GM12864 (cell line): ENCODE data around the gene MAEA.

ENCODE experiments used
- DNase-seq: peaks from one replicate; pipeline ENCODE4 v3.0.0-alpha.2; 2011; ENCODE audit warnings: low read depth
- H3K4me3 ChIP-seq: 2 replicates; pipeline ENCODE4 v1.5.1; 2011; ENCODE audit warnings: mild to moderate bottlenecking, low read depth, low read length, control low read depth
- TF ChIP-seq, protein P1 (sequence below): IDR thresholded peaks from 2 replicates; pipeline ENCODE4 v1.5.1; 2011; ENCODE audit warnings: low read depth, mild to moderate bottlenecking, moderate library complexity, low read length, control low read depth, inconsistent platforms; ENCODE audit errors: missing control alignments

The MAEA gene

DNA sequence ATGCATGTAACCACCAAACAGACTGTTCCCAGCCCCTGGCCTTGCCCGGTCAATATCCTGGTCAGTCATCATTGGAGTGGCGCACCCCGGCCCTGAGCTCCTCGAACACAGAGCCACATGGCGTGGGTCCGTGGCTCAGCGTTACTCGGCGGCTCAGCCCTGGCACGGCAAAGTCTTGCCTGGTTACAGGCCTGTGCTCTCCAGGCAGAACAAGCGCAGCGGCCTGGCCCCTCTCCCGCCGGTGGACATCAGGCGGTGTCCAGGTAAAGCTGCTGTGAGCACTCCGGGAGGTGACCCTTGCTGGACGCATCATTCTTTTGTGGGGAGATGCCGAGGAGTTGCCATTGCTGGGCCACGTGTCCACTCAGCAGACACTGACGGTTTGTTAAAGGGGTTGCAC is 51.2 kb downstream of the MAEA start:
- H3K4me3 ChIP-seq: no peak overlapping the region
- DNase-seq: no peak
- TF ChIP-seq, protein P1, sequence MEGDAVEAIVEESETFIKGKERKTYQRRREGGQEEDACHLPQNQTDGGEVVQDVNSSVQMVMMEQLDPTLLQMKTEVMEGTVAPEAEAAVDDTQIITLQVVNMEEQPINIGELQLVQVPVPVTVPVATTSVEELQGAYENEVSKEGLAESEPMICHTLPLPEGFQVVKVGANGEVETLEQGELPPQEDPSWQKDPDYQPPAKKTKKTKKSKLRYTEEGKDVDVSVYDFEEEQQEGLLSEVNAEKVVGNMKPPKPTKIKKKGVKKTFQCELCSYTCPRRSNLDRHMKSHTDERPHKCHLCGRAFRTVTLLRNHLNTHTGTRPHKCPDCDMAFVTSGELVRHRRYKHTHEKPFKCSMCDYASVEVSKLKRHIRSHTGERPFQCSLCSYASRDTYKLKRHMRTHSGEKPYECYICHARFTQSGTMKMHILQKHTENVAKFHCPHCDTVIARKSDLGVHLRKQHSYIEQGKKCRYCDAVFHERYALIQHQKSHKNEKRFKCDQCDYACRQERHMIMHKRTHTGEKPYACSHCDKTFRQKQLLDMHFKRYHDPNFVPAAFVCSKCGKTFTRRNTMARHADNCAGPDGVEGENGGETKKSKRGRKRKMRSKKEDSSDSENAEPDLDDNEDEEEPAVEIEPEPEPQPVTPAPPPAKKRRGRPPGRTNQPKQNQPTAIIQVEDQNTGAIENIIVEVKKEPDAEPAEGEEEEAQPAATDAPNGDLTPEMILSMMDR: no peak

DNA sequence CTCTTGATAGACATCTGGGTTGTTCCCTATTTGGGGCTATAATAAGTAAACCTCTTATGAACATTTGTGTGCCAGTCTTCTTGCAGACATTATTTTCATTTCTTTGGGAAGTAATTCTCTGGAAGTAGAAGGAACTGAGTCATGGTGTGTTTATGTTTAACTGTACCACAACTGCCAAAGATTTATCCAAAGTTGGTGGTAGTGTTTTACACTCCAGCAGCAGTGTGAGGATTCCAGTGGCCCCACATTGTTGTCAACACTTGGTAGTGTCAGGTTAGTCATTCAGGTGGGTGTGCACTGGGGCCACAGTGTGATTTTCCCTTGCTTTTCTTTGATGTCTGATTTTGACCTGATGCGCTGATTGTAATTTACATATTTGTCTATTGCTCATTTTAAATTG is 52.3 kb downstream of the MAEA start:
- no peak for DNase-seq
- H3K4me3 ChIP-seq: no peak overlapping the region
- TF ChIP-seq, protein P1: no peak

DNA sequence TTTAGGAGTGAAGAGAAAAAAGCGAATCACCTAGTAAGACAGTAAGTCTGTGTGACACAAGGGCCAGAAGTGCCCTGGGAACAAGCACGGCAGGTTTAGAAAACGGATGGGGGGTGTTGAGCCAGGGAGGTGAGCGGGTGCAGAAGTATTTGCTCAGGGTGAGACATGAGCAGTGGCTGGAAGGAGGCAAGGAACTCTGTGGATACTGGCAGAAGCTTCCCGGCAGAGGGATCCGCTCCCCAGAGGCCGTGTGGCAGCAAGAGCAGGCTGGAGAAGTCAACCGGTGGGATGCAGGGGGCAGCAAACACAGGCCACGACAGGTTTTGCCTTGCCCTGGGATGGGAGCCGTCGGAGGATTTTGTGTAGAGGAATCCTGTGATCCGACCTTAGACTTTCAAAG is 55.0 kb downstream of the MAEA start:
- TF ChIP-seq, protein P1: no peak
- no peak for DNase-seq
- no peak overlapping the region for H3K4me3 ChIP-seq

DNA sequence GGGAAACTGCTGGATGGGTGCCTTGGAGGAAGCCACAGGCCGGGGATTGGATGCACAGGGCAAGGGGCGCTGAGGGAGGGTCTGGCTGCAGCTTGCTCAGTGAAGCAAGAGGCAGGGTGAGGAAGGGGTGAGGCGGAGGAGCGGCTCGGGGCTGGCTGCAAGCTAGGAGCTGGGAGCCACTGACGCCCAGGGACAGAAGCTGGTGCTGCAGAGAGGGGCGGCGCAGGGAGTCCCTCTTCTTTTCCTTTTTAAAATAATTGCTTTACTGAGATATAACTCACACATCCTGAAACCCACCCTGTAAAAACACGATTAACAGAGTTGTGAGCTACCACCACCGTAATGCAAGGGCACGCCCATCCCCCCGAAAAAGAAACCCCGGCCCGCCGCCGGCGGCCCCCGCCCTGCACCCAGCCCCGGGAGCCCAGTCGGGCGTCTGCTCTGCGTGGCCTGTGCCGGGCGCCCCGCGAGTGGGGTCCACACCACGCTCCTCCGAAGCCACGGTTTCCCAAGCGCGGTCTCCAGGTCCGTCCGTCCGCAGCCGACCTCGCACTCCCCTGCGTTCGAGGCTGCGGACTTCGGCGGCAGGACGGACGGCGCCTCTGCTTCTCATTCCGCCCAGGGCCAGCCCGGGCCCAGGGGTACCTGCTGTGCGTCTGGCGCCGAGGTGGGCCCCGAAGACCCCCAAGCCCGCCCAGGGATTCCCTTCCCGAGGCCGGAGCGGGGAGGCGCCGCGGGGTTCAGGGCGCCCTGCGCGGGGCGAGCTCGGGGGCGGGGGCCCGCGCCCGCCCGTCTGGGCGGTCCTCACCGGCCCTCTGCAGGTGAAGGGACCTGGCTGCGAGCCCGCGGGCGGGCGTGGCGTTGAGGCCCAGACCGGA is 56.5 kb downstream of the MAEA start:
- peak overlapping the region; percentile 94 for H3K4me3 ChIP-seq
- TF ChIP-seq, protein P1: peak; percentile 45
- DNase-seq: no peak

DNA sequence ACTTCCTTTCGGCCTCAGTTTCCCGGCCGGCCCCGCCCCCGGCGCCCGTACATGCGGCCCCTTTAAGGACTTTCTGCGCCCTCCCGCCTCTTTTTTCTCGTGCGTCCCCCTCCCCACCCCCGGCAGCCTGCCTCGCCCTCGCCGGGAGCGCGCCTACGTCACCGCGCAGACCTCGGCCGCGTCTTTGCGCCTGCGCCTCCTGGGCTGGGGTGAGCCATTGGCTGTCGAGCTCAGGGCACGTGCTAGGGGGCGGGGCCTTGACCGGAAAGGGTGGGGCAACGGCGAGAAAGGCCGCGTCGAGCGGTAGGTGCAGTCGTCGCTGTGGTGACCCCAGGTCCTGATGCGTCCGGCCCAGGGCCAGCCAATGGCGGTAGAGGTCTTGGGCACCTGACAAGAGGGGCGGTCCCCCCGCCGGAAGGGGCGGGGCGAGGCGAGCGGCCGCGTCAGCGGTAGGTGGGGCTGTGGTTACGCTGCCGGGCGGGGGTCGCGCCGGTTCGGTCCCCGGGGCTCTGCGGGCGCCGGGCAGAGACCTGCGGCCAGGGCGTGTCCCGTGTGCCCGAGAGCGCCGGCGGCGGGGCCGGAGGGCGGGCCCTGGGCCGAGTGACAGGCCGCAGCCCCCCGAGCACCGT is 57.2 kb downstream of the MAEA start, which contains the start of gene UVSSA:
Gene UVSSA (plus strand): TSS at position 428 of the 629 bp plus-strand sequence. CDS start 884 bp downstream, outside the sequence.
- H3K4me3 ChIP-seq: peak within 1 kb of the TSS; percentile 94
- TF ChIP-seq, protein P1: no peak
- peak; percentile 98 for DNase-seq

DNA sequence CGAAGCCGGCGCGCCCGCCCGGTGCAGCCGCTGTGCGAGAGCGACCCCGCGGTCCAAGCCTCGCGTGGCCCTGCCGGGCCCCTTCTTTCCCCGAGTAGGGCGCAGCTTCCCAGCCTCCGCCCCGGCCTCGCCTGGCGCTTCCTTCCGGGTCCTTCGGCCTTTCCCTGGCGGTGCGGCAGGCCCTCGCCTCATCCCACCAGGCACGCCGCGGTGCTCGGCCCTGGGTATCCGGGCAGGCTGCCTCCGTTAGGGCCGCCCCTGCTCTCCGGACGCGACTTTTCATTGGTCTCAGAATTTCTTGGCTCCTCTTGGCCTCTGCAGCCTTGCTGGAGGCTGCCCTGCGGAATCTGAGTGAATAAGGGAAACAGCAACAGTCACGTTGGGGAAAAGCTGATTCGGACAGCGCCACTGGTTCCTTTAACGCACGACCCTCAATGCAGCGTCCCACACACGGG is 57.7 kb downstream of the MAEA start:
- TF ChIP-seq, protein P1: peak; percentile 4
- peak overlapping the region; percentile 86 for H3K4me3 ChIP-seq
- DNase-seq: no peak
